H1 (cell line): ENCODE results near the gene SND1.

Source experiments
- CTCF ChIP-seq, 3 experiments: IDR thresholded peaks; 1 replicate in 2 of 3; 2 replicates in 1 of 3; pipeline versions ENCODE4 v1.5.1 to v1.6.1; 2011; ENCODE audit warnings: low read length in 3 of 3, mild to moderate bottlenecking in 3 of 3, inconsistent platforms in 2 of 3, low read depth in 1 of 3, moderate library complexity in 1 of 3; ENCODE audit not compliant: insufficient read depth in 1 of 3; ENCODE audit errors: control extremely low read depth in 1 of 3
- KDM1A ChIP-seq: fragments of 200-600, 300-600 bp; sonication (generic); IDR thresholded peaks from 2 replicates; pipeline ENCODE4 v1.7.1; 2016; ENCODE audit warnings: mild to moderate bottlenecking, low read length, borderline replicate concordance
- POLR2AphosphoS5 ChIP-seq: IDR thresholded peaks from 2 replicates; pipeline ENCODE4 v1.6.1; 2011; ENCODE audit warnings: low read depth, low read length

GRCh38 chr7:127653396-127653795 lies 1.4 kb downstream of the SND1 start:
- TF ChIP-seq POLR2AphosphoS5, result no peak
- no peak for TF ChIP-seq KDM1A
- no peak for TF ChIP-seq CTCF (IDR thresholded peaks at IDR 0.05; ENCODE audit: control extremely low read depth in 1 of 3, insufficient read depth in 1 of 3, low read depth in 1 of 3, low read length in 3 of 3)
